GM19324 (cell line): ENCODE measurements around the gene FRMD1.

Experiments used
- ATAC-seq: cut with Tn5 transposase; IDR thresholded peaks from one replicate; pipeline ENCODE4 v1.9.1; 2021; ENCODE audit warnings: mild to moderate bottlenecking, moderate library complexity; ENCODE audit not compliant: unreplicated experiment, low FRiP score

FRMD1 gene

DNA sequence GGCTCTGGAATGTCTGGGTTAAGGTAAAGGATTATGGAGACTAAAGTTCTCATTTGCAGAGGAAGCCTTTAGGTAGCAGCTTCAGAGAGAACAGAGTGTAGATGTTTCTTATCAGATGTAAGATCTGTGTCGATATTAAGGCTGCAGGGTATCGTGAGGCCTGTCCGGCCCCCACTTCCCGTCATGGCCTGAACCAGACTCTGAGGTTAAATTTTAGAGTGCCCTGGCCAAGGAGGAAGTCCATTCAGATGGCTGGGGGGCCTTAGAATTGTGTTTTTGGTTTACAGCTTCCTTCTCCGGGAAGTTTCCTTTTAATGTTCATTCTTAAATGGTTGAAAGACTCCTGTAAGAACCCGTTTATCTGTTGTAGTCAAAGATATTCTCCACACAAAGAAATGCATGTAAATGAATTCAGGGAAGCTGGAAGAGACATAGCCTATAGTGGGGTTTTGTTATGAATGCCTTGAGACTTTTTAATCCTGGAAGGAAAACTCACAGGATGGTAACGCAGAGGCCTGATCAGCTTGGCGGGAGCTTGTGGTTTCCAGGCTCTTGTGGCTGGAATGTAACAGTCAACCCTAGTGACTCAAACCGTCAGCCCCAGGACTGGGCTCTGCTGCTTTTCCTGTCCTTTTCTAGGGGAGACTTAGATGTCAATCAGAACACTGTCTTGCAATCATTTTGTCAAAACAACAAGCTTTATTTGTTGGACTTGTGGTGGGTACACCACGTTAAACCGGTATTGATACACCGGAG, 46.8 kb downstream of the FRMD1 start:
- no peak for ATAC-seq

DNA sequence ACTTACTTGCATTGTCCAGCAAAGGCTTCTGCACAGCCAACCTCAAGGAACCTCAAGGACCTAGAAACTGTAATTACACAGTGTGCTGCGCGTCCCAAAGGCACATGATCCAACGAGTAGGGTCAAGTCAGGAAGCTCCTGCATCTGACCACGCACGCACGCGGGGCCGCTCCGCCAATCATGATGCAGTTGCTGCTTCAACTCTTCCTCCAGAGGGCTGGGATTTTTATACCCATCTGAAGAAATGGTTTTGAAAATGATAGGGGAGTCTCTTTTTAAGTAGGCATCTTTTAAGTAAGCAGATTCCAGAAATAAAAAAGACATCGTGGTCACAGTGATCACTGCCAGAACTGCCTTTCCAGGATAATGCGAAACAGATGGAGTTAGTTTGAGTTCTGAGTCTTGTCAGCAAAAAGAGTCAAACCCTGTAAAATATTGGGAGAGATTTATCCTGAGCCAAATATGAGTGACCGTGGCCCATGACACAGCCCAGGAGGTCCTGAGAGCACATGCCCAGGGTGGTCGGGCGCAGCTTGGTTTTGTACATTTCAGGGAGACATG, 47.5 kb downstream of the FRMD1 start:
- no peak for ATAC-seq

DNA sequence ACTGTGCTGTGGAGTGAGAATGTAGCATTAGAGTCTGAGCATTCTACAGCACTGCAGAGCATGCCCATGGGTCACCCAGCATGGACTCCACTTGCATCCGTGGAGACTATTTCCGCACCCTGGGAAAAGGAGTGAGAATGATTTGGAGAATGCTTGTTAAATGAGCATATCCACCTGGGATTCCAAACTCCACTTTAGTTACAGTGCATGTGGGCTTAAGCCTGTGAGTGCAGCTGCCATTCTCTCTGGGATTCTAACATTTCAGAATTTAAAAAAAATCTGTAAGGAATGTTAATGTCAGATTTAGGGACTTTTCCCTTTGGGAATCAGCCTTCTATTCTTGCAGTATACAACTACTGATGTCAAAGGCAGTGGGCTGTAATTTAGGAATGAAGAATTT, 48.1 kb downstream of the FRMD1 start:
- ATAC-seq, result no peak

DNA sequence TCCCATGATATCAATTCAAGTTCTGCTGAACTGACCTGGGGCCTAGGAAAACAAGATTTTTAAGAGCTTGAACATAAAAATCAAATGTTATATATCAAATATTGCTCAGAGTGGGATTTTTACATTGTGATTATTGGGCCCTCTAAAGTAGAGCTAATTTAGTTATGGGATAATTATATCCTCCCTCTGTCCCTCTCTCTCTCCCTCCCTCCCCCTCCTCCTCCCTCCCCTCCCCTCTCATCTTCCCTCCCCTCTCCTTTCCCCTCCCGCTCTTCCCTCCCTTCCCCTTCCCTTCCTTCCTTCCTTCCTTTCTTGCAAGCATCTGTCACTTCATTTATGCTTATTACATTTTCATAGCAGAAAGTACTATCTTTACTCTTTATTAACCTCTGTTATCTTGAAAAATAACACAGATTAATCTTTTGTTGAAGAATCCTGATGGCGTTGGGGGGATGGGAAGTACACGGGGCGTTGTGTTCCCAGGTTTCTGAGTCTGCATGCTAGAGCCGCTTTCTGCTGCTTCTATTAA, 48.7 kb downstream of the FRMD1 start:
- ATAC-seq, result no peak

DNA sequence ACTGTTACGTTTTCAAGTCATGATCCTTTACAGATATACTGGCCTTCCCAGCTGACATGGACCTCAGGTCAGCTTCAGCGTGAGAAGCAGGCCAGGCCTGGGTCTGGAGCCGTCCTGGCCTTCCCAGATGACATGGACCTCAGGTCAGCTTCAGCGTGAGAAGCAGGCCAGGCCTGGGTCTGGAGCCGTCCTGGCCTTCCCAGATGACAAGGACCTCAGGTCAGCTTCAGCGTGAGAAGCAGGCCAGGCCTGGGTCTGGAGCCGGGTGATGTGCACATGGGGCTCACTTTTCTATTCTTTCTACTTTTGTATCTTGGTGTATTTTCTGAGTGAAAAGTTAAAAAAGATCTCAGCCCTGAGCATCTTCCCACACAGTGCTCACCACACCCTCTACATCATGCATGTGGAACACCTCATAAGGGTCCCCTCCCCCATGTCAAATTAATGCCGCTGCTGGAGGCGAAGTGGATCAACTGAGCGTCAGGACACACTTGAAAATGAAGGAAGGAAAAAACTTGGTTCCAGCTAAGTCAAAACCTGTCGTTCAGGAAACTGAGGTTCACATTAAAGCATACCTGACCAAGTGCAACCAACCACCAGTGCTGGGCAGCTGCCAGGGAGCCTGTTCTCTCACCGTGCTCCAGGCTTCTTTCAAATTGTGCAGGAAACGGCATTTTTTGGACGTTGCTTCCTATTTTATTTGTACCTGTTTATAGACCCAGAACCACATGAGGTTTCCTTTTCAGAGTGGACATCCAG, 49.4 kb downstream of the FRMD1 start:
- ATAC-seq, result no peak

DNA sequence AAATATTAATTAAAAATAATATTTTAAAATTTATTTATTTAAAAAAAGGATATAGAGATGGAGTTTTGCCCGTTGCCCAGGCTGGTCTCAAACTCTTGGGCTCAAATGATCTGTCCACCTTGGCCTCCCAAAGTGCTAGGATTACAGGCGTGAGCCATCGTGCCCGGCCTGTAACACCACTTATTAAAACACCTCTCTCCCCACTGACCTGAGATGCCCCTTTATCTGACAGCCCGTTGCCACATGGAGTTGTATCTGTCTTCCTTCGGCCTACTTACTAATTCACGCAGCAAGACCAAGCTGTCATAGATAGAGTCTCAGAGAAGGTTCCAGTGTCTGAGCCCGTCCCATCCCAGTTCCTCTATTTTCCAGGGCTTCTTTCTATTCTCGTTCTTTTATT, 50.8 kb downstream of the FRMD1 start:
- no peak for ATAC-seq

DNA sequence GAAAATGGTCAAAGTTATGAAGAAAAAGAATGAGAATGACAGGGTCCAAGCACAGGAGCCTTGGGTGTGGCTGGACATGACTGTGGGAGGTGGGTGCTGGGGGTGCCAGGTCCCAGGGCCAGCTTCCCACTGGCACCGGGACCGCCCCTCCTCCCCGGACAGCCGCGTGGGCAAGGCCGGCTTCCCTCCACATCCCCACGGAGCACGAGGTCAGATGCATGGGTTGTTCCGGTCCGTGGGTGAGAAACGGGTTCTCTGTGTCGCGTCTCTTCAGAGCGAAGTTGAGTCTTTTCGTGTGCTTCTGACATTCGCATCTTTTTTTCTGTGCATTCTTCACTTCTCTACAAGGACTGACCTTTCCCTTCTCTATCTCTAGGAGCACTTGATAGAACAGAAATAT, 51.5 kb downstream of the FRMD1 start:
- no peak for ATAC-seq

DNA sequence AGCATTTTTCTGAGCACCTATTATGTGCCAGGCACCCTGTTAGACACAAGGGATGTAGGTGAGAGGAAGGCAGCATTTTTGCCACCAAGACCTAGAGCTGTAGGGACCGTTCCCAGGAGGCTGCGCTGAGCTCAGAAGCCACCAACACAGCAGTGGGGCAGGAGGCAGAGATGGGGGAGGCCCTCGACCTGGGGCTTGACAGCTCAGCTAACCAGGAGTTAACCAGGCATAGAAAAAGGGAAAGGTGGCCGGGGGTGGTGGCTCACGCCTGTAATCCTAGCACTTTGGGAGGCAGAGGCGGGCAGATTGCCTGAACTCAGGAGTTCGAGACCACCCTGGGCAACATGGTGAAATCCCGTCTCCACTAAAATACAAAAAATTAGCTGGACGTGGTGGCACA, 52.1 kb downstream of the FRMD1 start:
- ATAC-seq, result no peak

DNA sequence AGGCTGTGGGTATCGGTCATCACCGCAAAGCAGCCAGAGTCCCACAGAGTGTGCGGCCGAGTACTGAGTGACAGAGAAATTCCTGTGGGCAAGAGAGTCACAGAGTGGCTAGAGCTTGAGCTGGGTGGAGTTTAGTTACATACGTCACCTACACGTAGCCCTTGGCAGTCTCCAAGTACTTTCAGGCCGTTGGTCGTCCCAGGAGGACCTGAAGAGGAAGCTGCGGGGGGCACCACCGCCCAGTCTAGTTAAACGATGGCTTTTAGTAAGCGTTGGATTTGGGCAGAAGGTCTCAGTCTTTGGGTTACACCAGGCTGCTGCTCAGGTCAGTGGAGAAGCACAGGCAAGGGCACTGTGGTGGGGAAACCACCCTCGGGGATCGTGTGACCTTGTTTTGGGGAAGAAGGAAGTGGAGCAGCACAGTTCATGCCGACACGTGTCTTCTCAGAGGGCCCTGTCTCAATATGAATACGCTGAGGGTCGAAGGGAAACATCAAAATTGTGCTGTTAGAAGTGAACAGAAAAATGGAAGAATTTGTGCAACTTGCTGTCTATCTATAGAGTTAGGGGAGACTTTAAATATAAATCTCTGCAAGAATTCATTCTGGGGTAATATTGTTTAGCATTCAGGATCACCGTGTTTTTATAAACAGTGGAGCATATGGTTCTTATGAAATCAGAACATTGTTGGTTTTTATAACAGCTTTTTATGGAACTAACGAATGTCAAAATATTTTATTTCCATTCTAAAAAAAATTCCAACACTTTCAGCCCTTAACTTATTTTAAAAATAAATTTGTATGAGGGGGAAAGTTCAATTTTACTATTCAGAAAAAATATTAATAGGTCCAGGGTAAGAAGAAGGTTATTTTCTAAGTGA, 52.9 kb downstream of the FRMD1 start:
- no peak for ATAC-seq

DNA sequence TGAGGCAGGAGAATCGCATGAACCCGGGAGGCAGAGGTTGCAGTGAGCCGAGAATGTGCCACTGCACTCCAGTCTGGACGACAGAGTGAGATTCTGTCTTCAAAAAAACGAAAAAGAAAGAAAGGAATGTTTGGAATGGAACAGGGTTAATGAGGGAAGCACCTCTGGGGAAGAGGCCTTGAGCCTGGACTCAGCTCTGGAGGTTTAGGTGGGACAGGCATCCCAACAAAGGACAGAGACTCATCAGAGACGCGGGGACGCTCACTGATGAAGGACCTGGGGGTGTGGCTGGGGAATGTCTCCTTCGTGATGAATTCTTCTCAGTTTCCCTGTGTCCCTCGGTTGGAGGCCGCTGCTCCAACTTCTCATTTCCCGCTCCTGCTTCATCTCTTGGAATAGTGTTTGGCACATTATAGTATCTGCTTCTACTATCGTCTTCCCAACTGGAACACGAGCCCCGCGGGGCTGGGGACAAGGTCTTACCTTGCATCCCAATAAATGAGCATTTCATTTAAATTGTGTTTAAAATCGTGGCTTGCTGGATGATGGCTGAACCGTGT, 54.0 kb downstream of the FRMD1 start:
- no peak for ATAC-seq

DNA sequence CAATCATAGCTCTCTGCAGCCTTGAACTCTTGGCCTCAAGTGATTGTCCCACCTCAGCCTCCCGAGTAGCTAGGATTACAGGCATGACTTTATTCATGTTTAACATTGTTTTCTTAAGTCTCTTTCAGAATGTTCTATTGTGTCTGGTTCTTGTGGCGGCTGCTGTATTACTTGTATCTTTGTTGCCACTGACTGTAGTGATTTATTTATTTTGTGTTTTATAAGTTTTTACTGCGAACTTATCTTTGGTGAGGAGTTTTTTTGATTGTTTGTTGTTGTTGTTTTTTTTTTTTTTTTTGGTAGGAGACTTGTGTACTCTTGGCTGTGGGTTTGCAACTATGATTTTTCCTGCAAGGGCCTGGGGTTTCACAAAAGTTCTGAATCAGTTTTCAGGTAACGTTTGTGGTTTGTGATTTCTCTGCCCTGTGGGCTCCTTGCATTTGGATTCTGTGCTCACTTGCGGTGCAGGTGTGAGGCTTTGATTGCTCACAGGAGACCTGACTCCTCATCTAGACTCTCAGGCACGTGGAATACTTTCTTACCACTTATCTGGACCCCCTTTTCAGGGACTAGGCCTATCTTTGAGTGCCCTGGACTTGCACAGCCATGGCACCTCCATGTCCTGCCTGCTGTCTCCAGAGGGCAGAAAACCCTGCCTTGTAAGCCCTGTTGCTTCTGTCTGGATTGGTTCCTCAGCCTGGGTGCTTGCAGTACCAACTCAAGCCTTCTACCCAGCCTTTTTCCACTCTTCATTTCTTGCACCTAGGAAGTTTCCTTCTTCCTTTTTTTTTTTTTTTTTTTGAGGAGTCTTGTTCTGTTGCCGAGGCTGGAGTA, 56.3 kb downstream of the FRMD1 start:
- no peak for ATAC-seq

DNA sequence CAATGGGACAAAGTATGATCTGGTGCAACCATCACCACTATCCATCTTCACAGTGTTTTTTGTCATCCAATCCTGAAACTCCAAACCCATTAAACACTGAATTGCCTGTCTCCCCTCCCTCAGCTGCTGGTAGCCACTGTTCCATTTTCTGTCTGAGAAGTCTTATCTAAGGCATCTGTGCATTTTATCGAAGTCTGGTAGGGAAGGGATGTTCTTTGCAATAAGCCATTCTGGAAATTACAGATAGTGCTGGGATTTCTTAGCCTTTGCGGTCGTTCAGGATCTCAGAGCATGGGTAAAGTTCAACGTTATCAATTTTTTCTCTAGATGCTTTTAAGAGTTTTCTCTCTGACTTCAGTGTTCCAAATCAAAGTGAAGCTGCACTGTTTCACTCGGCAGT, 57.4 kb downstream of the FRMD1 start:
- ATAC-seq, result no peak

DNA sequence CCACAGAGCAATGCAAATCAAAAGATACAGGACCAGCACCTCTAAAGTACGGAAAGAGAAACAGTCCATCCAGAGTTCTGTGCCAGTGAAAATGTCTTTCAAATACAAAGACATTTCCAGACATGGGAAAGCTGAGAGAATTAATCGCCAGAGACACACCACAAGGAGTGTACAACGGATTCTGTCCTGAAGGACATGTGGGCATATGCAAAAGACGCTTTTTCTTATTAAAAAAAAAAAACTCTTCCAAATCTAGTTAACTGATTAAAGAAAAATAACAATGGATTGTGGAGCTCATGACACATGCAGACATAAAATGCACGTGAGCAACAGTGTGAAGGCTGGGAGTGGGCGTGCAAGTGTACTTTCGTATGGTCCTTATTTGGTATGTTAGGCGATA, 58.8 kb downstream of the FRMD1 start:
- no peak for ATAC-seq

DNA sequence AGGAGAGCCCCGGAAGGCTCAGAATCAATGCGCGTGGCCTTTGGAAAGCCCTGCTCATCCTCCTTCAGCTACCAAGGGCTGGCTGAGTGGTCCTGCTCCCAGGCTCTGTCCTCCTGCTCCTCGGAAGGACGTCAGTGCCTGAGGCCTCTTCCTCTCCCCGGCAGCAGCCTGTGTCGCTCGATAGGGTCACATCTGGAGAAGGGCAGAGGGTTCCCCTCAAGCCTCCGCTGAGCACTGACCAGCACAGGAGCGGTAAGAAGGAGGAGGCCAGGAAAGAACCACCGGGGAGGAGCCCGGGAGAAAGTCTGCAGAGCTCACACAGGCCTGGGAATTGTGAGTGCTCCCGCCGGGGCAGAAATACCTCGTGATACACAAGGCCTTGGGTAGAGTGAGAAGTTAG, 60.3 kb downstream of the FRMD1 start:
- ATAC-seq, result no peak

DNA sequence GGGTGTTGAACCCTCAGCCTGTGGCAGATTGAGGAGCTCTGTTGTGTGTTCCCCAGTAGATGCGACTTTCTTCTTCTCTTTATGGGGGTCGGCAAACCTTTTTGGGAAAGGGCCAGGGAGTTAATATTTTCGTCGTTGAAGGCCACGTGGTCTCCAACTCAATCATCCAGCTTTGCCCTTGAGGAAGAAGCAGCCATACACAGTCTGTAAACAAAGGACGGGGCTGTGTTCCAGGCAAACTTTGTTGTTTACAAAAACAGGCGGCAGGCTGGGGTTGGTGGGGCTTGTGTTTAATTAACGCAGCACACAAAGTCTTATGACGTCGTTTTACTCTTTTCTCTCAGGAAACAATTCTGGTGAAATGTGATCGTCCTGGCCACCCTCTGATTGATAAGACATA, 61.4 kb downstream of the FRMD1 start:
- ATAC-seq, result no peak

DNA sequence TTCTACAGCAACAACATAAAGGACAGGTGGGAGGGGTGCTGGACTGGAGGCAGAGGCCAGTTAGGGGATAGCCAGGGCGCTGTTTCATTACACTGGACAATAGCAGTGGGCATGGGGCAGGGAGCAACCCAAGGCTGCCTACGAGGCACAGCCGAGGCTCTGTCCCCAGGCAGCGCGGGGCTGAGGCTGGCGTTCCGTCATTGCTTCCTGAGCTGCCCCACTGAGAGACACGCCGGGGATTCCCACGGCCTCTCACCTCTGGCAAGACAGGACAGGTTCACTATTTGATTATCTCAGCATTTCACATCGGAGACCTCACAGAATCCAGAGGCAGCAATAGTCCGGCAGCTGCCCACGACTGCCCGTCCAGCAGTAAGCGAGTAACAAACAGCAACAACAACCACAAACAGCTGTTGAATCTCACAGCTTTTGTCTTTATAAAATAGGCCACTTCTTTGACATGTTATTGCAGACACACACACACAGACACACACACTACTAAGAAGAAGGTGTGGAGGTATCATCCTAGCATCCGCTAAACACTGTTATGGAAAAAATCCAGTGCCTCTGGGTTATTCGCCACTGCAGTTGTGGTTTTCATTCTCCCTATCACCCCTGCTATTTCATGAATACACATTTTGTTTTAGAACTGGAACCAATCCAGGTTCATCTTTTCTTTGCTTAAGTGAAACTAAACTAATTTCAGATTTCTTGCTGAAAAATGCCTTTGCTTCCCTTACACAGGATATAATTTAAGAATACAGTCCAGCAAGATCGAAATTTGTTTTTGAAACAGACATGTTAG, 62.1 kb downstream of the FRMD1 start:
- ATAC-seq, result no peak

DNA sequence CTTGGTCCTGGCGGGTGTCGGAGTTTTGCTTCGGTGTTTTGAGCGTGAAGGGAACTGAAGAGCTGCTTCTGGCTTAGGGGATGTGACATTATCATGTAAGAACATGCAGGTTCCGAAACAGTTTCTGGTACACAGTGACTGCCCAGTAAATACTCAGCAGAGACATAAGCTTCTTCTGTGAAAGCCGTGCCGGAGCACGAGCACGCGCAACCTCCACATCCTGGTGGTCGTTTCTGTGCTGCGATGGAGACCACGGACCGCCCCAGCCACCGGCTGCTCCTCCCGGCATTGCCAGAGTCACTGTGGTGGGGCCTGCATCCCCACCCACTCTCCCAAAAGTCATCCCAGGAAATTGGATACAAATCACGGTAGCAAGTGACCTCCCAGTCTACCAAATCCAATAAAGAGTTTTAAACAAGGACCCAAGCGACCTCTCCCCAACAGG, 62.8 kb downstream of the FRMD1 start:
- no peak for ATAC-seq

DNA sequence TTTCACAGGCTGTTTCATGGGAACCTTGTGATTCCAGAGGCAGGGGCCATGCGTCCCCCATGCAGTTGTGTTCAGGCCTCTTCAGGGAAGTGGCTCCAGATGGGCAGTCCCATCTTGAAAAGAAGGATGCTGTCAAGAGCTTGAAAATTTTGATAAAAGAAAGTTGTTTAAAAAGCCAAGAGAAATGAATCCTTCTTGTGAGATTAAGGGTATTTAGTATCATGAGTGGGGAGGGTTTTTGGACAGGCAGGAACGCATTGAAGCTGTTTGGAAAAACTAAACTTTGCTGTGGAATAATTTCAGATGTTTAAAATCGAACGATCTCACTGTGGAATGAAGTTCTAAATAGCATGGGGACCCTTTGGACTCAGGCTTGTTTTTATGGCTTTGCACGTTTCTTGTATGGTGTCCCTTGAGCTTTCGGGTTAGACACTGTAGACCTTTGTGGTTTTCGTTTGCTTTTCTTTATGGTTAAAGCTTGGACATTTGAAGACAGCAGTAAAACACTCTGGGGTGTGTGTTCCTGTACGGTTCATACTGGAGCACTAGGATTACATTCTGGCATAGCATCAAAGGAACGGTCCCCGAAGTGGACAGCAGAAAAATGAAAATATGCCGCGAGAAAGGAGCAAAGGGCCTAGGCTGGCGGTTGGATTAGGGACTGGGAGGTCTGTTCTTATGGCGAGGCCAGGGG, 63.4 kb downstream of the FRMD1 start:
- no peak for ATAC-seq
